Vagina (tissue), 2 donors: ENCODE data around the gene TNKS1BP1. TPM values are rescaled to one million over a fixed set of nuclear protein-coding genes. Genes with fewer than 3 reads are reported as not detected.
"Not testable (repeated sequence)": the region's sequence is repeated elsewhere in the genome, so short reads cannot be mapped to it uniquely, and the experiment has no call there.

Experiments
- DNase-seq, 2 donors: peaks; one replicate each; pipeline ENCODE4 v3.0.0-alpha.2; 2017; ENCODE audit errors: extremely low spot score in 2 of 2
- H3K27ac ChIP-seq: fragments of 200-600 bp; sonication (generic); one replicate; pipeline ENCODE4 v1.5.1; 2019
- H3K27me3 ChIP-seq: fragments of 200-600 bp; sonication (generic); one replicate; pipeline ENCODE4 v1.5.1; 2019
- H3K36me3 ChIP-seq, 2 donors: fragments of 200-600 bp; sonication (generic); one replicate each; pipeline ENCODE4 v1.5.1; 2017 to 2019
- H3K4me1 ChIP-seq: fragments of 200-600 bp; sonication (generic); one replicate; pipeline ENCODE4 v1.5.1; 2019
- H3K4me3 ChIP-seq, 2 donors: fragments of 200-600 bp; sonication (generic); 1 replicate in 1 of 2; 2 replicates in 1 of 2; pipeline ENCODE4 v1.5.1; 2016 to 2019
- H3K9me3 ChIP-seq: fragments of 200-600 bp; sonication (generic); one replicate; pipeline ENCODE4 v1.5.1; 2019
- POLR2A ChIP-seq, 2 donors: fragments of 450-650 bp; IDR thresholded peaks; one replicate each; pipeline ENCODE4 v1.6.1; 2017; ENCODE audit warnings: antibody characterized with exemption in 2 of 2, mild to moderate bottlenecking in 2 of 2, moderate library complexity in 2 of 2
- POLR2AphosphoS5 ChIP-seq, 2 donors: sonication (generic); formaldehyde crosslinking; IDR thresholded peaks; one replicate each; pipeline ENCODE4 v1.9.0; 2017; ENCODE audit warnings: antibody characterized with exemption in 2 of 2, mild to moderate bottlenecking in 2 of 2, low read depth in 1 of 2; ENCODE audit not compliant: insufficient read depth in 1 of 2
- intact Hi-C: fragments of 100-400 bp; cut with DNase I; formaldehyde crosslinking; loops from one replicate; pipeline ENCODE4 v1.15.1; 2023
- total RNA-seq: library from RNA; depleted of rRNA; stranded (reverse); fragments of >200 nt; gene quantifications from one replicate; pipeline ENCODE4 v1.2.3, GENCODE V29; 2016
- TF ChIP-seq, protein P1 (sequence below), 3 experiments: fragments of 450-650 bp in 2 of 3; fragments of 200-600 bp in 1 of 3; sonication (generic) in 1 of 3; IDR thresholded peaks; one replicate each; pipeline ENCODE4 v1.5.1; 2017 to 2019; ENCODE audit warnings: antibody characterized with exemption in 3 of 3, mild to moderate bottlenecking in 2 of 3, moderate library complexity in 2 of 3

The TNKS1BP1 gene
- total RNA-seq, 1 donor from 2014 or later: 159 TPM

DNA sequence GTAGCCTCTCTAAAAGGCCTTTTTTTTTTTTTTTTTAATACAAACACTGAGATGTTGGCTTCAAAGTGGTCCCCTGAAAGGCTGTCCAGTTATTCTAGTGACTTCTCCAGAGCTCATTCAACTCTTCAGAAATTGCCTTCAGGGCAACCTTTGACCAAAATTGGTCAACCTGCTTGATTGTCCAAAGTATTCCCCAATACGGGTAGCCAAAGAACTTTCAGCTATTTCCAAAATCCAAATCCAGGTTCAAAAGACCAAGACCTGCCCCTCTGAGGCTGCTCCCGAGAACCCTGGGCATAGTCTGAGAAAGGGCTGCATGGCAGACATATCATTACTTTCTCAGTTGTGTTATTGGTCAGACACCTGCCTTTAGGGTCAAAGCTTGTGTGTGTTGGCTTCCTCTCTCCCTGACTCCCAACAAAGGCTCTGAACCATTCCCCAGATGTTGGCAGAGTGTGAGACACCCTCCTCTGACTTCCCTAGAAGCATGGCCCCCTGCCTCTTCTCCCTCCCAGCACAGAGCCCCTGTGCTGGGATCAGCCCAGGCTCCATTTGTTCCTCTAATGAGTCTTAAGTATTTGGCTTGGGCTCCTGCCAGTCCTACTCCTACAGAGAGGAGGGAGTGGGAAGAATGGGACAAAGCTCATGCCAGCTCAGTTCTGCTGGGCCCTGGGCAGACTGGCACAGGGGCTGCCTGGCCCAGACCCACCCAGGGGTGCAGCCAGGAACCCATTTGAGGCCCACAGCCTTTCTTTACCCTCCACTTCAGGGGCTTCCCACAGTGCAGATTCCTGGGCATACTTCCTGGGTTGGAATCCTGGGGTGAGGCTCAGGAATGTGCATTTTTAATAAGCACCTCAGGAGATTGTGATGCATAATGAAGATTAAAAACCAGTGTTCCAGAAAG is 30.3 kb downstream of the TNKS1BP1 start:
- Histone ChIP-seq H3K4me1 (peaks cover 23% of the 10 kb centered on the region), H3K9me3 (peaks cover 5% of the 10 kb centered on the region), H3K27me3 (no peaks in the 10 kb centered on the region), H3K36me3 (peaks cover 4 to 12% of the 10 kb centered on the region in 2 donors), H3K27ac (peak overlapping the region; percentile 24), H3K4me3 (no peak overlapping the region)
- TF ChIP-seq, protein P1, sequence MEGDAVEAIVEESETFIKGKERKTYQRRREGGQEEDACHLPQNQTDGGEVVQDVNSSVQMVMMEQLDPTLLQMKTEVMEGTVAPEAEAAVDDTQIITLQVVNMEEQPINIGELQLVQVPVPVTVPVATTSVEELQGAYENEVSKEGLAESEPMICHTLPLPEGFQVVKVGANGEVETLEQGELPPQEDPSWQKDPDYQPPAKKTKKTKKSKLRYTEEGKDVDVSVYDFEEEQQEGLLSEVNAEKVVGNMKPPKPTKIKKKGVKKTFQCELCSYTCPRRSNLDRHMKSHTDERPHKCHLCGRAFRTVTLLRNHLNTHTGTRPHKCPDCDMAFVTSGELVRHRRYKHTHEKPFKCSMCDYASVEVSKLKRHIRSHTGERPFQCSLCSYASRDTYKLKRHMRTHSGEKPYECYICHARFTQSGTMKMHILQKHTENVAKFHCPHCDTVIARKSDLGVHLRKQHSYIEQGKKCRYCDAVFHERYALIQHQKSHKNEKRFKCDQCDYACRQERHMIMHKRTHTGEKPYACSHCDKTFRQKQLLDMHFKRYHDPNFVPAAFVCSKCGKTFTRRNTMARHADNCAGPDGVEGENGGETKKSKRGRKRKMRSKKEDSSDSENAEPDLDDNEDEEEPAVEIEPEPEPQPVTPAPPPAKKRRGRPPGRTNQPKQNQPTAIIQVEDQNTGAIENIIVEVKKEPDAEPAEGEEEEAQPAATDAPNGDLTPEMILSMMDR (IDR thresholded peaks at IDR 0.05): no peak
- TF ChIP-seq POLR2A (IDR thresholded peaks at IDR 0.05) (no peak), POLR2AphosphoS5 (IDR thresholded peaks at IDR 0.05; ENCODE audit: insufficient read depth in 1 of 2, low read depth in 1 of 2) (no peak)
- intact Hi-C loops: no loop called here
- no peak for DNase-seq

DNA sequence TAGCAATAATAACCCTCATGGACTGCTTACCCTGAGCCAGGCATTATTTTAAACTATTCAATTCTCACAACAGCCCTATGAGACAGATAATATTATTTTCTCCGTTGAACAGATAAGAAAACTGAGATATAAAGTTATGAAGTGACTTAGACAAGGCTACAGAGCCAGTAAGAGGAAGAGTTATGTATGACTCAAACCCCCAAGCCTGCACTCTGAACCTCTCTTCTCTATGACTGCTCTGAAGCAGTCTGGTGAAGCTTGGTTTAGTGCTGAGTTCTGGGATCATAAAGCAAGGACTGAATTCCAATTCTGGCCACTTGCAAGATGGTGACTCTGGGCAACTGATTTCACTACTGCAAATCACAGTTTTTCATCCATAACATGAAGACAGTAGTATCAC is 34.5 kb downstream of the TNKS1BP1 start:
- peaks cover 28% of the 10 kb centered on the region for H3K4me1 ChIP-seq
- TF ChIP-seq POLR2AphosphoS5 (IDR thresholded peaks at IDR 0.05; ENCODE audit: insufficient read depth in 1 of 2, low read depth in 1 of 2): no peak
- TF ChIP-seq, protein P1 (IDR thresholded peaks at IDR 0.05): no peak
- no peak for TF ChIP-seq POLR2A (IDR thresholded peaks at IDR 0.05)

DNA sequence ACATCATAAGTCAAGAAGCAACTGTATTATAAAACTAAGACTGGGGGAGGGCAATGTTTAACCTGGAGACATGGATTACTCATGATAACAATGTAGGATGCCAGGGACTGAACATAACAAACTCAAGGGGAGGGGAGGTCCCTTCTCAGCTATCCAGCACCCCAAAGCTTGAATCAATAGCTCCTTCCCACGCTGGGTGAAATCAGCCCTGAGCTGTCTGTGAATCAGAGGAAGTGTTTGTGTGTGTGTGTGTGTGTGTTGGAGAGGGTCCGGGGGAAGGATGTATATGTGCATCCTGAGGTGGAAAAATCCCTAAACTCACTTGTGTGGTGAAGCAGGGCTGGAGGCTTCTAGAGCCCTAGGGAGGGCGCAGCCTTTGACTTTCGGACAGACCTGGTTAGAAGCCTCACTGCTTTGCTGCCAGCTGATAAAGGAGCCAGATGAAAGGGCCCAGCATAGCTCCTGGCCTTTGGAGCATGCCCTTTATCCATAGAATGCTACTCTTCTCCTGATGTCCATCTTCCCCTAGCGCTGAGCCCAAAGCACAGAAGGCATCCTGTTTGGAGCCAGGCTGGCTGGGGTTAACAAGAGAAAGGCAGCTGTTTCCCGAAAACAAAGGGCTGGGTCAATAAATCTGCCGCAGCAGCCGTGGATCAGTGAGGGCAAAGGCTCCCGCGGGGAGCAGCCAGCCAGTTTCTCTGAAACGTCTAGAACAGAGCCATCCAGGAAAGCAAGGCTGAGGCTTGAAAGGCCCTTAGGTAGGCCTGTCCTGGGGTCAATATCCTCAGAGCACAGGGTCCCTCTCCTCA is 35.8 kb downstream of the TNKS1BP1 start:
- H3K9me3 ChIP-seq: no peaks in the 10 kb centered on the region
- TF ChIP-seq POLR2AphosphoS5 (IDR thresholded peaks at IDR 0.05; ENCODE audit: insufficient read depth in 1 of 2, low read depth in 1 of 2): no peak
- TF ChIP-seq POLR2A (IDR thresholded peaks at IDR 0.05): no peak
- TF ChIP-seq, protein P1 (IDR thresholded peaks at IDR 0.05): no peak
- H3K4me3 ChIP-seq: no peak overlapping the region
- no peaks in the 10 kb centered on the region for H3K27me3 ChIP-seq
- intact Hi-C loops: no loop called here
- no peaks in the 10 kb centered on the region for H3K36me3 ChIP-seq
- DNase-seq: no peak
- H3K27ac ChIP-seq: peak overlapping the region; percentile 15
- H3K4me1 ChIP-seq: peaks cover 15% of the 10 kb centered on the region

More for the DNA sequence above, 34.5 kb downstream of the TNKS1BP1 start:
- no peak overlapping the region for H3K27ac ChIP-seq
- no peak overlapping the region for H3K4me3 ChIP-seq
- no peaks in the 10 kb centered on the region for H3K27me3 ChIP-seq
- no peaks in the 10 kb centered on the region for H3K36me3 ChIP-seq
- DNase-seq: no peak
- no peaks in the 10 kb centered on the region for H3K9me3 ChIP-seq
- intact Hi-C loops: no loop called here

DNA sequence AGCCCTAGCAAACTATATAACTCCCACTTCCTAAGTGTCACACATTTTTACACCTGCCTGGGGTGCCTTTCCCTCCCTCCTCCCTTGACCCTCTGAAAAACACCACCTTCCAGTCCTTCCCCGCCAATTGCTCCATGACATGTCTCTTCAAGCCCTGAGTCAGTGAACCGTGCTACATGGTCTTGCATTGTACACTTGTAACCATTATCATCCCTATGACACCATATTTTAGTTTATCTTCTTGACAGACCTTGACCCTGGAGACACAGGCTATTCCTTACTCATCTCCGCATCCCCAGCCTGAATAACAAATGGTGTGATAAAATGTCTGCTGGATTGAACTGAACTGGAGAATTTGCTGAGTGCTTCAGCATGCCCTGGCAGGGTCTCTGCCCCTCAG is 36.9 kb downstream of the TNKS1BP1 start:
- Histone ChIP-seq H3K27ac (no peak overlapping the region), H3K4me3 (no peak overlapping the region), H3K9me3 (no peaks in the 10 kb centered on the region), H3K36me3 (no peaks in the 10 kb centered on the region), H3K4me1 (peaks cover 13% of the 10 kb centered on the region), H3K27me3 (no peaks in the 10 kb centered on the region)
- no peak for DNase-seq
- TF ChIP-seq POLR2AphosphoS5 (IDR thresholded peaks at IDR 0.05; ENCODE audit: insufficient read depth in 1 of 2, low read depth in 1 of 2): no peak
- no peak for TF ChIP-seq POLR2A (IDR thresholded peaks at IDR 0.05)
- intact Hi-C loops: no loop called here

DNA sequence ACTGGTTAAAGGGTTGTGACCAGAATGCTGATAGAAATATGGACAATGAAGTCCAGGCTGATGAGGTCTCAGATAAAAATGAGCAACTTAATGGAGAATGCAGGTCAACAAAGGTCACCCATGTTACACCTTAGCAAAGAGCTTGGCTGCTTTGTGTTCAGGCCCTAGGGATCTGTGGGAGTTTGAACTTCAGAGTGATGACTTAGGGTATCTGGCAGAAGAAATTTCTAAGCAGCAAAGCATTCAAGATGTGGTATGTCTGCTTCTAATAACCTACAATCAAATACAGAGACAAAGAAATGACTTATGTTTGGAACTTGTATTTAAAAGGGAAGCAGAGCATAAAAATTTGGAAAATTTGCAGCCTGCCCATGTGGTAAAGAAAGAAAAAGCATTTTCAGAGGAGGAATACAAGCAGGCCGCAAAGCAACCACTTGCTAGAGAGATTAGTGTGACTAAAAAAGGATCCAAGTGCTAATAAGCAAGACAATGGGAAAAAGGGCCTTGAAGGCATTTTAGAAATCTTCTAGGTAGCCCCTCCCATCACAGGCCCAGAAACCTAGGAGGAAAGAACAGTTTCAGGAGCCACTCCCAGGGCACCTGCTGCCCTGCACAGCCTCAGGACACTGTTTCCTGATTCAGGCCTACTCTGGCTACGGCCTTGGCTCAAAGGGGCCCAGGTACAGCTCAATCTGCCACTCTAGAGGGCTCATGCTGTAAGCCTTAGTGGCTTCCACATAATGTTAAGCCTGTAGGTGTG is 41.3 kb downstream of the TNKS1BP1 start:
- no peak for DNase-seq
- intact Hi-C loops: no loop called here
- Histone ChIP-seq H3K27ac (no peak overlapping the region), H3K4me1 (peaks cover 10% of the 10 kb centered on the region), H3K4me3 (no peak overlapping the region), H3K9me3 (no peaks in the 10 kb centered on the region), H3K27me3 (no peaks in the 10 kb centered on the region), H3K36me3 (no peaks in the 10 kb centered on the region)
- TF ChIP-seq POLR2A (IDR thresholded peaks at IDR 0.05) (no peak), POLR2AphosphoS5 (IDR thresholded peaks at IDR 0.05; ENCODE audit: insufficient read depth in 1 of 2, low read depth in 1 of 2) (no peak)
- TF ChIP-seq, protein P1 (IDR thresholded peaks at IDR 0.05): no peak

DNA sequence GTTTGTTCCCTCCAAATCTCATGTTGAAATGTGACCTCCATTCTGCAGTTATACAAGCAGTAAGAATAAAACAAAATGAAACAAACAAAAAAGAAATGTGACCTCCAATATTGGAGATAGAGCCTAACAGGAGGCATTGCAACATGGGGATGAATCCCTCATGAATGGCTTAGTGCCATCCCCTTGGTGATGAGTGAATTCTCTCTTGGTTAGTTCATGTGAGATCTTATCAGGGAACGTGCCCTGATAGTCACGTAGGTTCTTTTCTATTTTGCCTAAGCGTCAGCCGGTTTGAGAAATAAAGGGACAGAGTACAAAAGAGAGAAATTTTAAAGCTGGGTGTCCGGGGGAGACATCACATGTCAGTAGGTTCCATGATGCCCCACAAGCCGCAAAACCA is 43.2 kb downstream of the TNKS1BP1 start:
- H3K27ac ChIP-seq, DNase-seq, H3K36me3 ChIP-seq, H3K27me3 ChIP-seq, H3K4me3 ChIP-seq, intact Hi-C loops, H3K9me3 ChIP-seq: not testable (repeated sequence)
- peaks cover 25% of the 10 kb centered on the region for H3K4me1 ChIP-seq
